Stimulated activated CD8-positive, alpha-beta memory T cell treated with anti-CD3 and anti-CD28 coated beads, Interleukin-7, amount 100 ng/mL, for 48 hours (primary cell): ENCODE data around the gene CDH13.

Source experiments
- DNase-seq, 2 donors: peaks; one replicate each; pipeline ENCODE4 v3.0.0-alpha.2; 2020; ENCODE audit warnings: low read depth in 1 of 2; ENCODE audit errors: extremely low read depth in 1 of 2

CDH13 gene

DNA sequence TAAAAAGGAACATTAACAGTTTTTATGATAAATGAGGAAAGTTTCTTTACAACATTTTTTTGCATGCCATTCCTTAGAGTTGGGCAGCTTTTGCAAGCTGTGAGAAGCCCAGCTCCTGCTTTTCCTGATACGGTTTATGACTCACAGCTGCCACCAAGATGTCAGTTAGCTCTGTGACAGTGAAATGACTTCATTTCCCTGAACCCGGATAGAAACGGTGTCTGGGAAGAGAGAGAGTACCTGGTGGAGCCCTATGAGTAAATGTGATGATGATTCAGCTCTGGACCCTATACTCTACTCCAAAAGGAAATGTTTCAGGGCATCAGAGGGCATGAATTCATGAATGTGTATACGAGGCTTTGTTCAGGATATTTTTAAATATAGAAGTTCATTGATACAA lies 814.7 kb downstream of the CDH13 start:
- DNase-seq, result no peak

DNA sequence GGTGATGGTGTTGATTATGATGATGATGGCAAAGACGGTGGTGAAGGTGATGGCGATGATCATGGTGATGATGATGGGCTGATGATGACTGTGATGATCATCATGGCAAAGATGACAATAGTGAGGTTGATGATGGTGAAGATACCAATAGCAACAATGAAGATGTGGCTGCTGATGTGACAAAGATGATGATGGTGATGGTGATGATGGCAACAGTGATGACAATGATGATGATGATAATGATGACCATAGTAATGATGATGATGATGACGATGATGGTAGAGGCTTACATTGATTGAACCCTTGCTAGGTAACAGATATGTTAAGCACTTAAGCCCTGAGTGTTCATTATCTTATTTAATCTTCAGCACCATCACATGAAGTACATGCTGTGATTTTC lies 817.2 kb downstream of the CDH13 start:
- DNase-seq, result no peak

DNA sequence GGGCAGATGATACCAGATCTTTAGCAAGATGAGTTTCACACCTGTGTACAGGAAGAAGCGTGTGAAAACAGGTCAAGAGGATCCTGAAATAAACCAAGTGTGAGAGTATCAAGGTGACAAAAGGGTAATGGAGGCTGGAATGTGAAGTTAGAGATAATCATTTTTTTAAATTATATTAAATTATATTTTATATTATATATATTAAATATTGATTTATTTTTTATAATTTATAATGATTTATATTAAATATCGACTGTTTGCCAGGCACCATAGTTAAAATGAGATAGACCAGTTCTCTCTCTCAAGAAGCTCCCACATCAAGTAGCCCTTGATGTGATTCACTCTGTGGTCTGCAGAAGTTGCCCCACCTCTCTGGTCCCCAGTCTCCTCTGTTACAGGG lies 820.8 kb downstream of the CDH13 start:
- no peak for DNase-seq

DNA sequence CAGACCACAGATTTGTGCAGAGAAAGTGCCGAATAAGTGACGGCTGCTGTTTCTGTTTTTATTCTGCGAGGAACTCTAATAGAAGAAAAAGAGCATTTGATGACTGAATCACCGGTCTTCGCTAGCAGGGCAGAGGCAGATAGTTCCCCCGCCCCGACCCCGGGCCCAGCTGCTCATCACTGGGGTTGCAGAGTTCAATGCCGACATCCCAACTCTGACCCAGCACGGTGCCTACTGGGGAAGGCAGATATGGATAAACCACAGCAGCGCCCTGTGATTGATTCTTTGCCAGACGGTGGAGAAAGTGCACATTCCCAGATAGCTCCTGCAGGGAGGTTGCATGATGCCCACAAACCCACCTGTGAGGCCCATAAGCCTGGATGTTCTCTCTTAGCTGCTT lies 823.1 kb downstream of the CDH13 start:
- no peak for DNase-seq

DNA sequence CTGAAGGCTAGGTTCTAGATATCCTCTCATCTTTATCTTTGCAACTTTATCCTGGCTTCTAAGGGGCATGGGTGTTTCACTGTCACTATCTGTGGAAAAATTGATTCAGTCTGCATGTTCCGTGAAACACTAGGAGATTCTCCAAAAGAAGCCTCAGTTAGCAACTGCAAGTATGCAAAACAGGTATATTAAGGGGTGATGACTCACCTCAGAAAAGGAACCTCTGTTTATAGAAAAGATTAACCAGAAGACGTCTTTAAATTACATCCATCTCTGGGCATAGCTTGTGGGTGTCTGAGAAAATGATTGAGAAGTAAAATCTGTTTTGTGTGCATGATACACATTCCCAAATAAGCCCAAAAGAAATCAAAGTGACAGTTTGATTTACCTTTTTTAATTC lies 827.2 kb downstream of the CDH13 start:
- DNase-seq, result no peak

DNA sequence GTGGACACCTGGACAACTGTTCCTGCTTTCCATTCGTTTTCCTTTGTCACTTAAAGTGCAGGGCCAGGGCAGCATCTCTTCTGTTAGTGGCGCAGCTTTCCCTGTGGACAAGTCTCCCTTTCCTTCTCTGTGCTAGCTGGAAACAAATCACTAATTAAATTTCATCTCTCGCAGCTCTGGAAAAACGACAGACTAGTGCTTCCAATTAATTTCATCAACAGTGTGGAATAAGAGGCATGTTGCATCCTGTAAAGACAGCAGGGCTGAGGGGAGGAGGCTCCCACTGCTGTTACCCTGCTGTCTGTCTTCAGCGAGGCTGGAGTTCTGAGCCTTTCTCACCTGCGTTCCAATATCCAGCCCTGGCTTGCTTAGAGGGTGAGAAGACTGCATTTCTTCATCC lies 828.9 kb downstream of the CDH13 start:
- DNase-seq, result no peak

DNA sequence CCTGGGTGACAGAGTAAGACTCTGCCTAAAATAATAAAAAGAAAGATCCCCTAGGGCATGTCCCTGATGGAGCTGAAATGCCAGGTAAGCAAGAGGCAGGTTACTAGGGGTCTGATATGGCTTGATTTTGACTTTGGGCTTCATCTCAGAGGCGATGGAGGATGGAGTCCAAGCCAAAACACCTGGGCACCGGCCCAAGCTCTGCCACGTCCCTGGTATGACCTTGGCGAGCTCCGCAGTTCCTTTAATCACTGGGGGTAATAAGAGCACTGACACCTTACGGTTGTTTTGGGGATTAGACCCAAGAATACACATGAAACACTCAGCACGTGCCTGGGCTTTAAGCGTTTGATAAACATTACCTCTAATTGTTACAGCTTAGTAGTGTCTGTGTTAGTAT lies 830.2 kb downstream of the CDH13 start:
- DNase-seq, result no peak

DNA sequence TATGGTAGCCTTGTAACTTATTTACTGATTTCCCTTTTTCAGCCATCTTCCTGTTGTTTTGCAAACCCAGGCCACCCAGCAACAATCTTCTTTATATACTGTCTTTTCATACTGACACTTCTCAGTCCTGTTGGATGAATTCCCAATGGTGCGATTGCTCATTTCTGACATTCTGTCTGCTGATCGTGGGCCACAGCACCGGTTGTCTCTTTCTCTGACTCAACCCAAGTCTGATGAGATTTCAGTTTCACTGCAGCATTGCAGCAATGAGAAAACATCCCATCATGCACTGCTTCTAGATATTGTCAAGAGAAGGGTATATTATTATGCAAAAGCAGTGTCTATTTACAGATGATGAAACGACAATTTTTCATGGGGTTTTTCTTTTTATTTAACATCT lies 831.8 kb downstream of the CDH13 start:
- no peak for DNase-seq

DNA sequence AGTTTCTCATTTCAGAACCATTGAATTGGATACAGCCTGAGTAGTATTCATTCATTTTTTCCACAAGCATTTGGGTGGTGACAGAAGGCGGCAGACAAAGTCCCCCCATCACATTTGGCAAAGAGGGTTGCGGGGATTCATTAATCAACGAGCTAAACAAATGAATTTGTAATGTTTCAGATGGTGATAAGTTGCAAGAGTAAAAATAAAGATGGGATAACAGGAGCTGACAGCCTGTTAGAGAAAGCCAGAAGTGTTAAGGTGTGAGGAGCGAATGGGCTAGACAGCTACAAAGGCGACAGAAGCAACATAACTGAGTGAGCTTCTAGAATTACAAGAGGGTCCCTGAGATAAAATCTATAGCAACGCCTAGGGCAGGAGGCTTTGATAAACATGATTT lies 838.2 kb downstream of the CDH13 start:
- no peak for DNase-seq

DNA sequence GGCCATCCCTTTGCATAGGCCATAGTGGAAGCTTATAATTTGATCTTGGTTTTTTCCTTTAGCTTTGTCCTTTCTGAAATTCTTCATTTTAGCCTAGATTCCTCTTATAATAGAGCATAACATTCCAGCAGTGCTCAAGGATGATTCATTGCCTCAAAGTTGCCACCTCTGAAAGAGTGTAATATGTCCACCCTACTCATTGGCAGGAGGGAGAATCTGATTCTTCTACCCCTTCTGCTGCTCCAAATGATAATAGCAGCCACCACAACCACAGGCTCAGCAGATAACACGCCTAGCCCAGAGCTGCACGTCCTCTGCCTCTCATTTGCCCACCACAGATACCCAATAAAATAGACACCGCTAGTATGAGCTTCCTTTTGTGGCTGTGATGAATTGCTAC lies 843.6 kb downstream of the CDH13 start:
- DNase-seq, result no peak

DNA sequence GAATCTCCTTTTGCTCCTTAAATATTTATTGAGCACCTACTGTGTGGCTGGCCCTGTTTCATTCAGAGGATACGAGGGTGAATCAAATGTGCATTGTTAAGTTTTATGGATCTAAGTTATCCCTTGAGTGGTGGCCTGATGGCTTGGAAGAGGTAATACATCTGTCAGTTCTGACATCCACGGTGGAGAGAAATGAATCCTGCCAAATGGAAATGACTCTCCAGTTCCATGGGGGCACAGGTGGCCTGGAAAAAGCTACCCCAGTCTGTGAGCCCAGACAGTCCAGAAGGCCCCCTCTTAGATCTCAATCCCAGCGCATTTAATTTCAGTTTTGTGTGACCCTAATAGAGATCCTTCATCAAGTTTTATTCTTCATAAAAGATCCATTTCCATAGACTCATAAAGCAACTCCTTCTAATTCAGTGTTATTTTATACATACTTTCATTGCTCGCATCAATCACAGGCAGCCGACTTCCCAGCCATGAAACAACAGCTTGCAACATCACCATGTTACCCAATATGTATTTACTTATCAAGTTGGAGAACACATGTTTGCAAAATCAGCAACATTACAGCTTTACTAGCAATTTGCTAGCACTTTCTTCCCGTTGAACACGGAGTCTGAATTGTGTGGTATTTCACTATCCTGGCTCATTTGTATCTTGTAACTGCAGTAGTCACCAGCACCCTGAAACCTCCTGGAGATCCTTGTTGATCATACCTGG lies 846.2 kb downstream of the CDH13 start:
- DNase-seq, result no peak

DNA sequence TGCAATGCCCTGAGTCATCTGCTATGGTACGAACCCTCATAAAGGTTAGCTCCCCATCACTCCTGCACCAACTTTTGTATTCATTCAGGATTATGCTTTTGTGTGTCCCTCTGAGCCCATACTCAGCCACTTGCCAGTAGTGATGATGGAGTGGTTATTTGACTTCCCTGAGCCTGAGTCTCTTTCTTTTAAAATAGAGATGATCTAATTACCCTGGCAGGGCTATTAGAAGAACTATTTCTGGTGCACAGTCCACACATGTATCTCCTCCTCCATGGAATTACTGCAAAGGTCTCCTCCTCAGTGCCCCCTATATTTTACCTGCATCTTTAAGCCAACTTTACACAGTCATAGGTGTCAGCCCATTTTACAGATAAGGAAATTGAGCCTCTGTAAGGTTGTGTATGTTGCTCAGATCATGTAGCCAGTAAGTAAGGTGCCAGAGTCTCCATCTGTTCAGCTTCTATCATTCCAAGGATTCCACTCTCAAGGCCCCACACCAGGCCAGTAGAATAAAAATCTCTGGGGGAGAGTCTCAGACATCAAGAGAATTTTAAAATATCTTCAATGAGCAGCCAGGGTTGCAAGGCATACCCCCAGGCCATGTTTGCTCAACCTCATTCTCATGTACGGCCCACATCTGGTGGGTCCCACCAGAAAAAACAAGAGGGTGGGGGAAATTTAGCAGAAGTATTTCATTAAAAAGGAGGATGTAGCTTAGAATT lies 847.3 kb downstream of the CDH13 start:
- no peak for DNase-seq

DNA sequence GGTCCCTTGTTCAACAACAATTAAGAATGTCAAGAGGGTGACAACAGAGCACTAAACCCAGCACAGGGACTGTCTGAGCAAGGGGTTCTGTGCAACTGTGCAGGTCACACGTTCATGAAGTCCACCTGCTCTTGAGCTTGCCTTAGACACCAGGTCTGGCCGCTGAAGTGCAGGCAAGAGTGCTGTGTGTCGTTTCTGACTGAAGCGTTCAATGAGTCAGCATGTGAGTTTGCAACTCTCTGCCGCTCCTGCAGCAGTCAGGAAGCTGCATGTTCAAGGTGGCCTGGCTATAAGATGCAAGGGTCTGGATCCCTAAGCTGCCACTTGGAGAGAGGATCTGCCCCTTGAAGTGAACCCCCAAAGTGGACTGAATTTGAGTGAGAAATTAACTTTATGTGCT lies 848.3 kb downstream of the CDH13 start:
- DNase-seq, result no peak

DNA sequence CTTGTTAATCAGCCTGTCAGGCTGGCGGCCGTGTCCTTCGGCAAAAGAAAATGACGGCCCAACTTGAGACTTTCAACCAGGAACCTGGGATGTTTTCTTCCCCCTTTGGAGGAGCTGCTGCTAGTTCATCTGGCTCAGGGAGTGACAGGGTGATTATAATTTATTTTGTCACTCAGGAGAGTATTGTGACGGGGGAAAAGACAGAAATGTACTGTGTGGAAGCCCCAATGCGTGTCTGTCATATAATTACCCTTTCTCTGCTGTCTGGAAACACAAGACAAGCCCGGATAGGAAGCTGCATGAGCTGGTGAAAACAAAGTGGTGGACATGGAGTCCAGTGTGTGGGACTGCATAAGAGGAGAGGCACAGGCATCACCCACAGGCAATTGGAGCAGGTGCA lies 854.8 kb downstream of the CDH13 start:
- no peak for DNase-seq

DNA sequence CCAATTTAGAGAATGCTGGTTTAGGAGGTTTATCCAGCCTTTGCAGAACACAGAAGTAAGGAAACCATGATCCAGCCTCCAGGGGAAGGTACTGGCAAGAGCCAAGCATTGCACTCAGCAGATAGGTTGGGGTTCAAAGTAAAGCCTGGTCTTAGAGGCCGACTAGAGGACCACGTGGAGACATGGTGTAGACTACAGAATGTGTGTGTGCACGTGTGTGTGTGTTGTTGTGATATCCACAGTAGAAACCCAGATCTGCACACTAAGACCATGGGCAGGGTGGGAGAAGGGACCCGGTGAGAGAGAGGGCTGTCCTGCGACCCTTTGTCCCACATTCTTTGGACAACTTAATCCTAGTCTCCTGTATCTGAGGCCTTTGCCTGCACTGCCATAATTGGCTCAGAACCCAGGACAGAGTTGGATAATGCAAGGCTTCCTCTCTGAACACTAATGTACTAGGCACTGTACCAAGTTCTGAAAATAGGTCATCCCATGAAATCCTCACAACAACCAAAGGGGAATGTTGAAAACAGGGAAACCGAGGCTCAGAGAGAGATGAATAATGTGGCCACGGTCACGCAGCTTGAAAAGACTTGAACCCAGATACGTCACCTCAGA lies 855.9 kb downstream of the CDH13 start:
- no peak for DNase-seq

DNA sequence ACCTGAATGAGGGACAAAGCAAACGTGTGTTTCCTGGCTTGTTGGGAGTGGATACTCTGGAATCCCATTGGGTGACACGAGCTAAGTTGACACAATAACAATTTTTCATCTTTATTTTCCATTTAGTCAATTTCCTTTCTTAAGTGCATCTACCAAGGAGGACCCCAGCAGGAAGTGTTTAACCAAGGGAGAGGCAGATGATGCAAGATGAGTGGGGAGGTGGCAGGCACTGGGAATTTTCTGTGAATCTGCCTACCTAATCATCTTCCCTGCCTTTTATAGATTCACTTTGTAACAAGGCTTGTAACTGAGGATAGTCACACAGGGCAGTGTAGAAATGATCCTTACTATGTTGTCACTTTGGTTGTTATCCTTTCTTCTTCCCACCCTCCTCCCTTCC lies 863.3 kb downstream of the CDH13 start:
- DNase-seq, result no peak

DNA sequence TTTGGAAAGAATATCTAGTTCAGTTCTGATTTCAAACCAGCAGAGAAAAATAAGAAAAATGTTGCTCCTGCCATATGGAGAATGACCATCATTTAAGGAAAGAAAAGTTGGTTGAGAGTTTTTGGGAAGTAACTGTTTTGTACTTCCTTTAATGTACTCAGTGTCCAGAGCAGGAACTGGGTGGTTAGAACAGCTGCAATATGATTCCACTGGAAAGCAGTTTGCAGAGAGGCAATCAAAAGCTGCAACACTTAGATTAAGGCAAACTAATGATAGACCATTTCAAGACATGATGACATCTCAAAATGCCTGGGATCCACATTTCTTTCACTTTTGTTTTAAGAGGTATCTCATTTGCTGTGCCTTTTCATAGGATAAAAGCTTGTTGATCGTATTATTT lies 867.7 kb downstream of the CDH13 start:
- DNase-seq, result no peak

DNA sequence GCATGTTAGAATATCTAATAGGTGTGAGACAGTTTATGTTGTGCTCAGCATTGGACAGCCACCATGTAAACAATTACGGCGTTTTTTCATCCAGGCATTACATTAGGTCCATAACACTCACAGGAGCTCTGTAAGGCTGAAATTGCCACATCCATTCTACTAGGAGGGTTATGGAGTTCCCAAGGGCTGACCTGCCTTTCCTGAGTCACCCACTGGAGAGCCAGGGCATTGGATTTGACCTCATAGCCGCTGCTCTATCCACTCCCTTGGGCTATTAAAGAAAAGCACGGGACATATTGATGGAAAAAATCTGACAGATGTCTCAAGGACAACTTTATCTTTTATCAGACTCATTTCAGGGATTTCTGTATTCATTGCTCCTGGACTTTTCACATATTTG lies 874.7 kb downstream of the CDH13 start:
- DNase-seq, result no peak

DNA sequence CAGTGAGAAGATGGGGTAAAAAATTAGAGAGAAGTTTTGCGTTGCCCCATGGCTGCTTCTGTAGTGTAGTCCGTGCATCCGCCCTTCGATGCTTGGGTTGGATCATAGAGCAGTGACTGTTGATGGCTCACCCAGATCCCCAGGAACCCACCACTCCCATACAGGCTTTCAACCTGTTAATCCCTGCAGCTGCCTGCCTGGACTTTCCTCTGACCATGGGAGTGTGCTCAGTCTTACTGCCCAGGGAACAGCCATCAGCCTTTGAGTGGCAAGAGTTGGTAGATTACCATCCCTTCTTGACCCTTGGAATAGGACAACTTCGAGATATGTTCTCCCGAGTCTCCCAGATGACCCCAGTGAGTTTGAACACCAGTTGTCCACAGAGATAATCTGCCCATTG lies 881.5 kb downstream of the CDH13 start:
- no peak for DNase-seq

DNA sequence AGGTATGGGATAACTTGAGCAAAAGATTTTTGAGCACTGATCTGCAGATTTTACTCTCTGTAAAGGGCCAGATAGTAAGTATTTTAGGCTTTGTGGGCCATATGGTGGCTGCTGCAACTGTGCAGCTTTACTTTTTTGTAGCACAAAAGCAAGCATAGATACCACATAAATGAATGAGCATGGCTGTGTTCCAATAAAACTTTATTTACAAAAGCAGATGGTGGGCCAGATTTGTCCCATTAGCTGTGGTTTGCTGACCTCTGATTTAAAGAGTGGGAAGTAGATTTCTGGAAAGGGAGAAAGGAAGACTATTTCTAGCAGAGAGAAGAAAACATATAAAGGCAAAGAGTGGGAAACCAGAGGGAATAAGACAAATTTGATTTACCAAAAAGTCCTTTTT lies 882.5 kb downstream of the CDH13 start:
- no peak for DNase-seq

DNA sequence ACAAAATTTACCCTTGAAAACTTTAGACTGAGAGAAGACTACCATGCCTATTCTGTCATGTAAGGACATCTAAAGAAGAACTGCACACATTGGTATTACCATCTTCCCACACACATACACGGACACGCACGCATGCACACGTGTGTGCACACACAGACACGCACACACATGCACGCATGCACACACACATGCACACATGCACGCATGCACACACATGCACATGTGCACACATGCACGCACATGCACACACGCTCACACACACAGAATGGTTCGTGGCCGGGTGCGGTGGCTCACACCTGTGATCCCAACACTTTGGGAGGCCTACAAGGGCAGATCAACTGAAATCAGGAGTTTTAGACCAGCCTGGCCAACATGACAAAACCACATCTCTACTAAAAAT lies 884.1 kb downstream of the CDH13 start:
- no peak for DNase-seq

DNA sequence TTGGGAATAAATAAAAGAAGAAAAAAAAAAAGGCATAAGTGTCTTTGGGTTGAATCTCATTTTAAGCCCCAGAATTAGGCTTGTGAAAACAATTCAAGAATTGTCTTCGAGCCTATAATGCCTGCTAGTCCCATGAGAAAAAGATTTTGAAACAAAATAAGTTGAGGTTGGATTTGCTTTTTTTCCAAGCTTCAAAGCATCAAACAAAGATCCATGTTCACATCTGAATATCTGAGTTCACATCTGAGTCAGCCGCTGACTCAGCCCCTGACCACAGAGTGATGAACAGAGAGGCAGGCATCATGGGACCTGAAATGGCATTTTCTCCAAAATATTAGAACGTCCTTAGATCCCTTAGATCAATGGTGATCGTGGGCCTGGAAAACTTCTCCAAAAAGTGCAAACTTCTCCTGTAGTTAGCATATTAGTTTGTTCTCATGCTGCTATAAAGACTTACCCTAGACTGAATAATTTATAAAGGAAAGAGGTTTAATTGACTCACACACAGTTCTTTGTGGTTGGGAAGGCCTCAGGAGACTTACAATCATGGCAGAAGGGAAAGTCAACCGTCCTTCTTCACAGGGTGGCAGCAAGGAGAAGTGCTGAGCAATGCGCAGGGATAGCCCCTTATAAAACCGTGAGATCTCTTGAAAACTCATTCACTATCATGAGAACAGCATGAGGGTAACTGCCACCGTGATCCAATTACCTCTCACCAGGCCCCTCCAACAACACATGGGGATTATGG lies 886.4 kb downstream of the CDH13 start:
- DNase-seq, result no peak
